Measurements from ENCODE around the gene SCAP. TPM values are rescaled to one million over a fixed set of nuclear protein-coding genes. Genes with fewer than 3 reads are reported as not detected.

Gene SCAP
- total RNA-seq, 1 donor from 2014 or later, result 103 TPM

DNA sequence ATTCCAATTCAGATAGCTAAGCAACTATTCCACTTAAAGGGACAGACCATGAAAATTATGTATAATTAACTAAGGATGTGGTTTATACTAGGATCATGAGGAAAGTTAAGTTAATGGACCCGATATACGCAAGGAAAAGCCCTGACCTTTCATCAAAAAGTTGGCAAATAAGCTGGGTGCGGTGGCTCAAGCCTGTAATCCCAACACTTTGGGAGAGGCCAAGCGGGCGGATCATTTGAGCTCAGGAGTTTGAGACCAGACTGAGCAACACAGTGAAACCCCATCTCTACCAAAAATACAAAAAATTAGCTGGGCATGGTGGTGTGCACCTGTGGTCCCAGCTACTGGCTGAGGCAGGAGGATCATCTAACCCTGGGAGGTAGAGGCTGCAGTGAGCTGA lies 39.6 kb downstream of the SCAP start:
- DNase-seq (ENCODE audit: low read depth, low spot score), result no peak
- Mint-ChIP-seq H3K27me3 (ENCODE audit: low read depth) (no peaks in the 10 kb centered on the region), H3K4me1 (no peaks in the 10 kb centered on the region), H3K27ac (ENCODE audit: unreplicated experiment) (no peak overlapping the region), H3K4me3 (no peak overlapping the region), H3K9me3 (peaks cover 2% of the 10 kb centered on the region), H3K36me3 (ENCODE audit: low read depth) (peaks cover 26% of the 10 kb centered on the region)
- TF ChIP-seq, protein P1, sequence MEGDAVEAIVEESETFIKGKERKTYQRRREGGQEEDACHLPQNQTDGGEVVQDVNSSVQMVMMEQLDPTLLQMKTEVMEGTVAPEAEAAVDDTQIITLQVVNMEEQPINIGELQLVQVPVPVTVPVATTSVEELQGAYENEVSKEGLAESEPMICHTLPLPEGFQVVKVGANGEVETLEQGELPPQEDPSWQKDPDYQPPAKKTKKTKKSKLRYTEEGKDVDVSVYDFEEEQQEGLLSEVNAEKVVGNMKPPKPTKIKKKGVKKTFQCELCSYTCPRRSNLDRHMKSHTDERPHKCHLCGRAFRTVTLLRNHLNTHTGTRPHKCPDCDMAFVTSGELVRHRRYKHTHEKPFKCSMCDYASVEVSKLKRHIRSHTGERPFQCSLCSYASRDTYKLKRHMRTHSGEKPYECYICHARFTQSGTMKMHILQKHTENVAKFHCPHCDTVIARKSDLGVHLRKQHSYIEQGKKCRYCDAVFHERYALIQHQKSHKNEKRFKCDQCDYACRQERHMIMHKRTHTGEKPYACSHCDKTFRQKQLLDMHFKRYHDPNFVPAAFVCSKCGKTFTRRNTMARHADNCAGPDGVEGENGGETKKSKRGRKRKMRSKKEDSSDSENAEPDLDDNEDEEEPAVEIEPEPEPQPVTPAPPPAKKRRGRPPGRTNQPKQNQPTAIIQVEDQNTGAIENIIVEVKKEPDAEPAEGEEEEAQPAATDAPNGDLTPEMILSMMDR (conservative IDR thresholded peaks at IDR 0.05), result no peak

DNA sequence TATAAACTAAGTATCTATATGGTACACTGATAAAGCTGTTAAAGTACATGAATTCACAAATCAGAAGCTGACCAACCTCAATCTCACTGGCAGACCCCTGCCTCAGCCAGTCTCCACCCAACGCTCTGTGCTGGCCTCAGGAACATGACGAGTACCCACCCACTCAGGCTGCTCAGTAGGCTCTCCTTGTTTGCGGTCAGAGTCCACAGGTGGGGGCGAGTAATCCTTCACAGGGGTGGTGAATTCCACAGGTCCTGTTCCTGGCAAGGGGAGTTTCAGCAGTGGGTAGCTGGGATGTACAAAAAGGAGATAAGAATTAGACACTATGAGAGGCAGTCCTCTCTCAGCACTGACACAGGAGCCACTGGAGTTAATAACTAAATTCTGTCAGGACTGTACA lies 40.9 kb downstream of the SCAP start:
- Mint-ChIP-seq H3K27ac (ENCODE audit: unreplicated experiment) (no peak overlapping the region), H3K36me3 (ENCODE audit: low read depth) (peaks cover 25% of the 10 kb centered on the region), H3K9me3 (peaks cover 2% of the 10 kb centered on the region), H3K4me3 (no peak overlapping the region), H3K4me1 (peaks cover 12% of the 10 kb centered on the region), H3K27me3 (ENCODE audit: low read depth) (no peaks in the 10 kb centered on the region)
- TF ChIP-seq, protein P1 (conservative IDR thresholded peaks at IDR 0.05), result no peak
- no peak for DNase-seq (ENCODE audit: low read depth, low spot score)

DNA sequence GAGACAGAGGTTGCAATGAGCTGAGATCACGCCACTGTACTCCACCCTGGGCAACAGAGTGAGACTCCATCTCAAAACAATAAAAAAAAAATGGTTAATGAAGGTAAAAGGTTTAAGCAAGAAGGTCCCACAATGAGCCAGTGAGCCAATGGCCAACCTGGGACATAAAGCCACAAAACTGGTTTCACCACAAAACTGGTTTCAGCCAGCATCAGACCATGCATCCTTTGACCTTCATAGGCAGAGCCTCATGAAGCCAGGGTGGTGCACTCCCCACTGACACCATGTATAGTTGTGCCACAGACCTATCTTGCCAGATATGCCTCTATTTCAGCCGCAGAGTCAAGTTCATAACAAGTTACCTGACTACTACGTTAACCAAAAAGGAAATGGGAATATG lies 41.9 kb downstream of the SCAP start:
- H3K9me3 Mint-ChIP-seq, result peaks cover 2% of the 10 kb centered on the region
- no peaks in the 10 kb centered on the region for H3K27me3 Mint-ChIP-seq (ENCODE audit: low read depth)
- DNase-seq (ENCODE audit: low read depth, low spot score), result no peak
- no peak overlapping the region for H3K4me3 Mint-ChIP-seq
- no peak overlapping the region for H3K27ac Mint-ChIP-seq (ENCODE audit: unreplicated experiment)
- H3K36me3 Mint-ChIP-seq (ENCODE audit: low read depth), result peaks cover 20% of the 10 kb centered on the region
- H3K4me1 Mint-ChIP-seq, result peaks cover 14% of the 10 kb centered on the region
- TF ChIP-seq, protein P1 (conservative IDR thresholded peaks at IDR 0.05), result no peak

DNA sequence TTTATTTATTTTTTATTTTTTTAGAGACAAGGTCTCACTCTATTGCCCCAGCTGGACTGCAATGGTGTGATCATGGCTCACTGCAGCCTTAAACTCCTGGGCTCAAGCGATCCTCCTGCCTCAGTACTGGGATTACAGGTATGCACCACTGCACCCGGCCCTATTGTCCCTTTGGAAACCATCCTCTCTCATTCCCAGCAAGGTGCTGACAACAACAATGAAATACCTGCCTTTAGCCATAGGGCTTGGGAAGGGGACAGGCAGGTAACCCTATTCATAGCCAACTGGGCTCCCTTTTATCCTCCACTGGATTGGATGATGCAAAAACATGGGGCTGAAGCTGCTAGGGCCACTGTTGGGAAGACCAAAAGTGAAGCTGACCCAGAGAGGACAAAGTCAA lies 43.1 kb downstream of the SCAP start:
- Mint-ChIP-seq H3K27me3 (ENCODE audit: low read depth) (no peaks in the 10 kb centered on the region), H3K9me3 (no peaks in the 10 kb centered on the region)

DNA sequence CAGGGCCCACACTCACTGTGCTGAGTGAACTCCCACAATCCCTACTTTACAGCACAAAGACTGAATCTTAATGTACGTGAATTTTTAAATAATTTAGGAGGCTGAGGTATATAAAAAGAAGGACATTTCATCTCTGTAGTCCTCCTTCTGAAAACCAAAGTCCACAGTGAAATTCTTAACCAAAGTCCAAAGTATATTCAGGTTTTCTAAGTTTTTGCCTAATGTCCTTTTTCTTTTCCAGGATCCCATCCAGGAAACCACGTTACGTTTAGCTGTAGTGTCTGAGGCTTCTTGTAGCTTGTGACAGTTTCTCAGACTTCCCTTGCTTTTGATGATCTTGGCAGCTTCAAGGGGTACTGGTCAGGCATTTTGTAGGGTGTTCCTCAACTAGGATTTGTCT lies 44.5 kb downstream of the SCAP start:
- Mint-ChIP-seq H3K36me3 (ENCODE audit: low read depth) (peaks cover 12% of the 10 kb centered on the region), H3K4me1 (peaks cover 14% of the 10 kb centered on the region), H3K27ac (ENCODE audit: unreplicated experiment) (peak overlapping the region; percentile 4), H3K4me3 (no peak overlapping the region), H3K9me3 (no peaks in the 10 kb centered on the region), H3K27me3 (ENCODE audit: low read depth) (no peaks in the 10 kb centered on the region)
- DNase-seq (ENCODE audit: low read depth, low spot score), result no peak
- TF ChIP-seq, protein P1 (conservative IDR thresholded peaks at IDR 0.05), result no peak

More for the DNA sequence above, 43.1 kb downstream of the SCAP start:
- peaks cover 14% of the 10 kb centered on the region for H3K4me1 Mint-ChIP-seq
- no peak for DNase-seq (ENCODE audit: low read depth, low spot score)
- H3K27ac Mint-ChIP-seq (ENCODE audit: unreplicated experiment), result no peak overlapping the region
- TF ChIP-seq, protein P1 (conservative IDR thresholded peaks at IDR 0.05), result no peak
- no peak overlapping the region for H3K4me3 Mint-ChIP-seq
- peaks cover 12% of the 10 kb centered on the region for H3K36me3 Mint-ChIP-seq (ENCODE audit: low read depth)

DNA sequence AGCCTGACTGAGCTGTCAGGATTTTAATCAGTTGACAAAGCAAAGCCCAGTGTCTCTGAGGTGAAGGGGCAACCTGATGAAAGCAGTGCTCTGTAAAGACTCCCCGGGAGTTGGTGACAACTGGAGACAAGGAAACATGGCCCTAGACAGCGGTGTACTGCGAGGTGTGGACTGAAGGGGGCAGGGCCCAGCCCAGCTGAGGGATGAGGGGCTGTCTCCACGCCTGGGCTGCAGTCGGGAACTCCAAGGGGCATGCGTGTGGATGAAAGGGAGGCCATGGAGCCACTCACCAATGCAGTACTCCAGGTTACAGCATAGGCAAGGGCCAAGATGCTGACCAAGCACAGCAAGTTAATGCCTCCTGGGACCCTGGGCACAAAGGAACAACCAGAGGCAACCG lies 45.1 kb downstream of the SCAP start:
- Mint-ChIP-seq H3K9me3 (no peaks in the 10 kb centered on the region), H3K27ac (ENCODE audit: unreplicated experiment) (no peak overlapping the region), H3K4me1 (peaks cover 14% of the 10 kb centered on the region), H3K36me3 (ENCODE audit: low read depth) (peaks cover 12% of the 10 kb centered on the region), H3K27me3 (ENCODE audit: low read depth) (no peaks in the 10 kb centered on the region), H3K4me3 (no peak overlapping the region)
- TF ChIP-seq, protein P1 (conservative IDR thresholded peaks at IDR 0.05), result no peak
- DNase-seq (ENCODE audit: low read depth, low spot score), result no peak
